ENCODE results near the gene SPTLC1. TPM values are rescaled to one million over a fixed set of nuclear protein-coding genes. Genes with fewer than 3 reads are reported as not detected.

Gene SPTLC1
- total and polyA plus RNA-seq, 10 of the 15 experiments (the other 5 are each of a cell fraction or from before 2014, with no cell fraction given): 38.0 to 68.7 (median 52.8) TPM

DNA sequence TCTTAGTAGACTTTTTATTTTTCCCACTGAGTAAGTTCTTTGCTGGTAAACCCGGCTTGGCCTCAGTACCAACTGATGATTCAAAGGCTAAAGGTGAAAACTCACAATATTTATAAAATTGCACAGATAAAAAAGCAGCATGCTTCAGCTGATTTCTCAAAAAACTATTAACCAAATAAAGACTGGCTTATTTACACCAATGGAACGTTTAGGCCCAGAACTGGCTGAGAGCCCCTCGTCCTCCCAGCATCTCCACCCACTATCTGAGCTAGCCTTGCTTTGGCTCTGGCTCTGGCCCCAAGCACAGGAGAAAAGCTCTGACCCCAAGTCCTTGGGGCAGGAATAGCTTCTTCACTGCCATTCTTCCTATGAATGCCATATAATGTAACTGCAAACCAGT is 68.5 kb downstream of the SPTLC1 start:
- Histone ChIP-seq H3K9me3 (replicated peaks; ENCODE audit: control insufficient read depth, insufficient read depth, low read length) (peaks cover 2% of the 10 kb centered on the region), H3K4me2 (ENCODE audit: control insufficient read depth, insufficient read depth) (no peak overlapping the region), H3K27me3 (replicated peaks in 1 of 2; ENCODE audit: control insufficient read depth in 2 of 2, insufficient read depth in 2 of 2, low read length in 1 of 2) (no peaks in the 10 kb centered on the region), H3K4me1 (ENCODE audit: control insufficient read depth, insufficient read depth, low read length) (no peaks in the 10 kb centered on the region), H3K9ac (ENCODE audit: control insufficient read depth, insufficient read depth, low read length) (no peak overlapping the region), H4K20me1 (ENCODE audit: control insufficient read depth, insufficient read depth) (no peaks in the 10 kb centered on the region), H3K79me2 (ENCODE audit: control insufficient read depth, insufficient read depth, low read length) (no peaks in the 10 kb centered on the region), H2AFZ (ENCODE audit: control insufficient read depth, low read depth, low read length) (no peak overlapping the region), H3K36me3 (ENCODE audit: control insufficient read depth in 2 of 2, insufficient read depth in 2 of 2, low read length in 1 of 2) (peaks cover 10 to 36% of the 10 kb centered on the region in 2 experiments), H3K27ac (ENCODE audit: control insufficient read depth, insufficient read depth) (no peak overlapping the region), H3K4me3 (no peak overlapping the region)
- no TSS peak for BruUV-seq (replicated peaks)
- FAIRE-seq (no peak), ATAC-seq (no peak), DNase-seq (ENCODE audit: low read depth, low spot score) (no peak)
- intact Hi-C loops (cut with micrococcal nuclease; ENCODE audit: unreplicated experiment): no loop called here
- ChIA-PET RAD21 (ENCODE audit: unreplicated experiment) (no interaction called here), CTCF (no interaction called here), POLR2A (interaction anchor here (0.6 kb wide), 1 partner anchor 41 kb away, joined by 3 read pairs; no protein-coding TSS in a partner anchor), SMC1A (ENCODE audit: uncharacterized antibody, unreplicated experiment) (interaction anchor here (1.3 kb wide), 1 partner anchor 15 kb away, joined by 3 read pairs; no protein-coding TSS in a partner anchor)
- in situ Hi-C loops (cut with MboI): no loop called here
- WGBS (ENCODE audit: insufficient coverage, insufficient replicate concordance, low lambda C conversion rate, missing lambda C conversion rate): 79% methylated on average over 3 of the region's 3 CpGs
- TF ChIP-seq RCOR1 (conservative IDR thresholded peaks at IDR 0.05; ENCODE audit: low read depth, low read length): no peak
- no peak for TF ChIP-seq KDM1A (IDR thresholded peaks at IDR 0.05; ENCODE audit: borderline replicate concordance)
- no peak for TF ChIP-seq GATAD2B (conservative IDR thresholded peaks at IDR 0.05; ENCODE audit: low read depth)
- TF ChIP-seq EZH2 (IDR thresholded peaks at IDR 0.05; ENCODE audit: borderline replicate concordance, control insufficient read depth, low read depth, low read length): no peak
- no peak for TF ChIP-seq MYC (IDR thresholded peaks at IDR 0.05; ENCODE audit: insufficient read depth, insufficient read length, insufficient replicate concordance, low read length, severe bottlenecking)
- TF ChIP-seq SREBF2 (IDR thresholded peaks at IDR 0.05; ENCODE audit: low read length): no peak
- no peak for TF ChIP-seq CHD4 (IDR thresholded peaks at IDR 0.05)
- TF ChIP-seq, protein P1, sequence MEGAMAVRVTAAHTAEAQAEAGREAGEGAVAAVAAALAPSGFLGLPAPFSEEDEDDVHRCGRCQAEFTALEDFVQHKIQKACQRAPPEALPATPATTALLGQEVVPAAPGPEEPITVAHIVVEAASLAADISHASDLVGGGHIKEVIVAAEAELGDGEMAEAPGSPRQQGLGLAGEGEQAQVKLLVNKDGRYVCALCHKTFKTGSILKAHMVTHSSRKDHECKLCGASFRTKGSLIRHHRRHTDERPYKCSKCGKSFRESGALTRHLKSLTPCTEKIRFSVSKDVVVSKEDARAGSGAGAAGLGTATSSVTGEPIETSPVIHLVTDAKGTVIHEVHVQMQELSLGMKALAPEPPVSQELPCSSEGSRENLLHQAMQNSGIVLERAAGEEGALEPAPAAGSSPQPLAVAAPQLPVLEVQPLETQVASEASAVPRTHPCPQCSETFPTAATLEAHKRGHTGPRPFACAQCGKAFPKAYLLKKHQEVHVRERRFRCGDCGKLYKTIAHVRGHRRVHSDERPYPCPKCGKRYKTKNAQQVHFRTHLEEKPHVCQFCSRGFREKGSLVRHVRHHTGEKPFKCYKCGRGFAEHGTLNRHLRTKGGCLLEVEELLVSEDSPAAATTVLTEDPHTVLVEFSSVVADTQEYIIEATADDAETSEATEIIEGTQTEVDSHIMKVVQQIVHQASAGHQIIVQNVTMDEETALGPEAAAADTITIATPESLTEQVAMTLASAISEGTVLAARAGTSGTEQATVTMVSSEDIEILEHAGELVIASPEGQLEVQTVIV (IDR thresholded peaks at IDR 0.05; ENCODE audit: borderline replicate concordance, partially characterized antibody): no peak
- no peak for TF ChIP-seq POLR2AphosphoS2 (IDR thresholded peaks at IDR 0.05; ENCODE audit: low read depth, low read length)
- TF ChIP-seq ZNF217 (IDR thresholded peaks at IDR 0.05): no peak
- TF ChIP-seq, protein P2, sequence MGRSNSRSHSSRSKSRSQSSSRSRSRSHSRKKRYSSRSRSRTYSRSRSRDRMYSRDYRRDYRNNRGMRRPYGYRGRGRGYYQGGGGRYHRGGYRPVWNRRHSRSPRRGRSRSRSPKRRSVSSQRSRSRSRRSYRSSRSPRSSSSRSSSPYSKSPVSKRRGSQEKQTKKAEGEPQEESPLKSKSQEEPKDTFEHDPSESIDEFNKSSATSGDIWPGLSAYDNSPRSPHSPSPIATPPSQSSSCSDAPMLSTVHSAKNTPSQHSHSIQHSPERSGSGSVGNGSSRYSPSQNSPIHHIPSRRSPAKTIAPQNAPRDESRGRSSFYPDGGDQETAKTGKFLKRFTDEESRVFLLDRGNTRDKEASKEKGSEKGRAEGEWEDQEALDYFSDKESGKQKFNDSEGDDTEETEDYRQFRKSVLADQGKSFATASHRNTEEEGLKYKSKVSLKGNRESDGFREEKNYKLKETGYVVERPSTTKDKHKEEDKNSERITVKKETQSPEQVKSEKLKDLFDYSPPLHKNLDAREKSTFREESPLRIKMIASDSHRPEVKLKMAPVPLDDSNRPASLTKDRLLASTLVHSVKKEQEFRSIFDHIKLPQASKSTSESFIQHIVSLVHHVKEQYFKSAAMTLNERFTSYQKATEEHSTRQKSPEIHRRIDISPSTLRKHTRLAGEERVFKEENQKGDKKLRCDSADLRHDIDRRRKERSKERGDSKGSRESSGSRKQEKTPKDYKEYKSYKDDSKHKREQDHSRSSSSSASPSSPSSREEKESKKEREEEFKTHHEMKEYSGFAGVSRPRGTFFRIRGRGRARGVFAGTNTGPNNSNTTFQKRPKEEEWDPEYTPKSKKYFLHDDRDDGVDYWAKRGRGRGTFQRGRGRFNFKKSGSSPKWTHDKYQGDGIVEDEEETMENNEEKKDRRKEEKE (IDR thresholded peaks at IDR 0.05): no peak
- TF ChIP-seq CREM (IDR thresholded peaks at IDR 0.05; ENCODE audit: low read depth): no peak
- no peak for TF ChIP-seq ZNF384 (IDR thresholded peaks at IDR 0.05; ENCODE audit: borderline replicate concordance, low read depth, low read length)
- TF ChIP-seq, protein P3, sequence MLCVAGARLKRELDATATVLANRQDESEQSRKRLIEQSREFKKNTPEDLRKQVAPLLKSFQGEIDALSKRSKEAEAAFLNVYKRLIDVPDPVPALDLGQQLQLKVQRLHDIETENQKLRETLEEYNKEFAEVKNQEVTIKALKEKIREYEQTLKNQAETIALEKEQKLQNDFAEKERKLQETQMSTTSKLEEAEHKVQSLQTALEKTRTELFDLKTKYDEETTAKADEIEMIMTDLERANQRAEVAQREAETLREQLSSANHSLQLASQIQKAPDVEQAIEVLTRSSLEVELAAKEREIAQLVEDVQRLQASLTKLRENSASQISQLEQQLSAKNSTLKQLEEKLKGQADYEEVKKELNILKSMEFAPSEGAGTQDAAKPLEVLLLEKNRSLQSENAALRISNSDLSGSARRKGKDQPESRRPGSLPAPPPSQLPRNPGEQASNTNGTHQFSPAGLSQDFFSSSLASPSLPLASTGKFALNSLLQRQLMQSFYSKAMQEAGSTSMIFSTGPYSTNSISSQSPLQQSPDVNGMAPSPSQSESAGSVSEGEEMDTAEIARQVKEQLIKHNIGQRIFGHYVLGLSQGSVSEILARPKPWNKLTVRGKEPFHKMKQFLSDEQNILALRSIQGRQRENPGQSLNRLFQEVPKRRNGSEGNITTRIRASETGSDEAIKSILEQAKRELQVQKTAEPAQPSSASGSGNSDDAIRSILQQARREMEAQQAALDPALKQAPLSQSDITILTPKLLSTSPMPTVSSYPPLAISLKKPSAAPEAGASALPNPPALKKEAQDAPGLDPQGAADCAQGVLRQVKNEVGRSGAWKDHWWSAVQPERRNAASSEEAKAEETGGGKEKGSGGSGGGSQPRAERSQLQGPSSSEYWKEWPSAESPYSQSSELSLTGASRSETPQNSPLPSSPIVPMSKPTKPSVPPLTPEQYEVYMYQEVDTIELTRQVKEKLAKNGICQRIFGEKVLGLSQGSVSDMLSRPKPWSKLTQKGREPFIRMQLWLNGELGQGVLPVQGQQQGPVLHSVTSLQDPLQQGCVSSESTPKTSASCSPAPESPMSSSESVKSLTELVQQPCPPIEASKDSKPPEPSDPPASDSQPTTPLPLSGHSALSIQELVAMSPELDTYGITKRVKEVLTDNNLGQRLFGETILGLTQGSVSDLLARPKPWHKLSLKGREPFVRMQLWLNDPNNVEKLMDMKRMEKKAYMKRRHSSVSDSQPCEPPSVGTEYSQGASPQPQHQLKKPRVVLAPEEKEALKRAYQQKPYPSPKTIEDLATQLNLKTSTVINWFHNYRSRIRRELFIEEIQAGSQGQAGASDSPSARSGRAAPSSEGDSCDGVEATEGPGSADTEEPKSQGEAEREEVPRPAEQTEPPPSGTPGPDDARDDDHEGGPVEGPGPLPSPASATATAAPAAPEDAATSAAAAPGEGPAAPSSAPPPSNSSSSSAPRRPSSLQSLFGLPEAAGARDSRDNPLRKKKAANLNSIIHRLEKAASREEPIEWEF (IDR thresholded peaks at IDR 0.05; ENCODE audit: insufficient replicate concordance, low read depth, low read length): no peak
- no peak for TF ChIP-seq ASH2L (IDR thresholded peaks at IDR 0.05; ENCODE audit: borderline replicate concordance, low read depth)

Measured in GM12878 (cell line).